GM18867 (cell line): ENCODE data around the gene FOXL3.
"Not testable (repeated sequence)": the region's sequence is repeated elsewhere in the genome, so short reads cannot be mapped to it uniquely, and the experiment has no call there.

ENCODE experiments used
- ATAC-seq: cut with Tn5 transposase; IDR thresholded peaks from one replicate; pipeline ENCODE4 v1.9.1; 2021; ENCODE audit warnings: mild to moderate bottlenecking, moderate library complexity; ENCODE audit not compliant: unreplicated experiment

FOXL3 gene

DNA sequence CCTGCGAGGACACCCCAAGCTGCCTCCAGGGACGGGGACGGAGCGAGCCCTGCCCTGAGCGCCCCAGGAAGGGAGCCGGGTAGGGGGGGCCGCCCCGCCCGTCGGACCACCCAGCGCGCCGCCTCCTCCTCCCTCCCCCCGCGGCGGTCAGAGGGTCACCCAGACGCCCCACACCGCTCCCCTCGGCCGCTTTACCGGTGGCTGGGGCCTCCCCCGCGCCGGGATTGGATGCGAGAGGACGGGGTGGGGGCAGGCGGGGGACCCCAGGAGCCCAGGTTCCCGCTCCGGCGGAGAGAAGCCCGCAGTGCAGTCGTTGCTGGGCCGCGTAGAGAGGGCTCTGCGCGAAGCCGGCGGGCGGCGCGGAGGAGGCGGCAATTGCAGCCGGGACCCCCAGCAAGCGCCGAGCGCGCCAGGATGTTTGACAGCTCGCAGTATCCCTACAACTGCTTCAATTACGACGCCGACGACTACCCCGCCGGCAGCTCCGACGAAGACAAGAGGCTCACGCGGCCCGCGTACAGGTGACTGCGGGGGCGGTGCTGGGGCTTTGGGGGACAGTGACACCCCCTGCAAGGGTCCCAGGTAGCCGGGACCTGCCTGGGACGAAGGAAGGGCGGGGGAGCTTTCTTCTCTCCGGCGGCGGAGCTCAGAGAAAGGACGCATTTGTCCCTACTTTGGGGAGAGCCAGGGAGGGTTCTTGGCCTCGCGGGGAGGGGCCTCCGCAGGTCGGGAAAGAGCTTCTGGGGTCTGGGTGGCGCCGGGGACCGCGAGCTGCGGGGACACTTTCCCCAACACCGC is at the start of gene FOXL3:
TSS of gene FOXL3 (plus strand) at position 415 of the 798 bp plus-strand sequence. CDS start at position 415, 0 bp downstream.
- no peak for ATAC-seq

DNA sequence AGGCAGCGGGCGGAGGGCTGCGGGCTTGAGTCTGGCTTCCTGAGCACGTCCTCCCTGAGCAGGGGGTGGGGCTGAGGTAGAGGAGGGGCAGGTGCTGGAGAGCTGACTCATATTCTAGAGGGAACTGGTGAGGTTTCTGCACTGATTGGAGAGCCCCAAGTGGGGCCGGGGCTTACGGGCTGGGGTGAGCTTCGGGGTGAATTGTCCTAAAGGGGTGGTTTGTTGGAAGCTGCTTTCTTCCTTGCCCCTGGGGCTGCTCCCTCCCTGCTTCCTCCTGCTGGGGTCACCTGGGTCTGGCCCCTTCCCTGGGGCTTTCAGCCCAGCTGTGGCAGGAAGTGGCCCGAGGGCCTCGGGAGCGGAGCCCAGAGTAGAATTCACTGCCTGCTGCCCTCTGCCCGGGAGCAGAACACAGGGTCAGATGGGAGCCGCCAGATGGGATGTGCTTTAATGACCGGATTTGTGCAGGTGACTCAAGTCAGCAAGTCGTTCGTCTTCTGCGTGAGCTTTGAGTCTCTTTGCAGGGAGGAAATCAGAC is 49.0 kb upstream of the FOXL3 start:
- ATAC-seq: no peak

DNA sequence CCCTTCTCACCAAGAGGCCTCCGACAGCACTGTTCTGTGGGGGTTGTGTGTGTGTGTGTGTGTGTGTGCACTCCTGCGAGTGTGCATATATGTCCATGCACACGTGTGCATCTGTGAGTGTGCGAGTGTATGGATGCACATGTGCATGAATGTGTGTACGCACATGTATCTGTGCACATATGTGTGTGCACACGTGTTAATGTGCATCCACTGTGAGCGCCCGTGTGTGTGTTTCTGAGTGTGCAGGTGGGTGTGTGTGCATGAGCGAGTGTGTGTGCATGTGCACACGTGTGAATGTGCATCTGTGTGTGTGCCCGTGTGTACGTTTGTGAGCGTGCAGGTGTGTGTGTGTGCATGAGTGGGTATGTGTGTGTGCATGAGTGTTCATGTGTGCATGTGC is 48.5 kb upstream of the FOXL3 start:
- no peak for ATAC-seq

DNA sequence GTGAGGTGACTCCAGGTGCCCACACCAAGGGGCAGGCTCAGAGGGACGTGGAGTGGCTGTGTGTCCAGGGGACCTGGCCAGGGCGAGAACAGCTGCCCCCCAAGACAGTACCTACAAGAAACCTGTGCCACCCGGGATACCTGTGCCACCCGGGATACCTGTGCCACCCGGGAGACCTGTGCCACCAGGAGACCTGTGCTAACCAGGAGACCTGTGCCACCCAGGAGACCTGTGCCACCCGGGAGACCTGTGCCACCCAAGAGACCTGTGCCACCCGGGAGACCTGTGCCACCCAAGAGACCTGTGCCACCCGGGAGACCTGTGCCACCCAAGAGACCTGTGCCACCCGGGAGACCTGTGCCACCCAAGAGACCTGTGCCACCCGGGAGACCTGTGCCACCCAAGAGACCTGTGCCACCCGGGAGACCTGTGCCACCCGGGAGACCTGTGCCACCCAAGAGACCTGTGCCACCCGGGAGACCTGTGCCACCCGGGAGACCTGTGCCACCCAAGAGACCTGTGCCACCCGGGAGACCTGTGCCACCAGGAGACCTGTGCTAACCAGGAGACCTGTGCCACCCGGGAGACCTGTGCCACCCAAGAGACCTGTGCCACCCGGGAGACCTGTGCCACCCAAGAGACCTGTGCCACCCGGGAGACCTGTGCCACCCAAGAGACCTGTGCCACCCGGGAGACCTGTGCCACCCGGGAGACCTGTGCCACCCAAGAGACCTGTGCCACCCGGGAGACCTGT is 47.0 kb upstream of the FOXL3 start:
- not testable (repeated sequence) for ATAC-seq

DNA sequence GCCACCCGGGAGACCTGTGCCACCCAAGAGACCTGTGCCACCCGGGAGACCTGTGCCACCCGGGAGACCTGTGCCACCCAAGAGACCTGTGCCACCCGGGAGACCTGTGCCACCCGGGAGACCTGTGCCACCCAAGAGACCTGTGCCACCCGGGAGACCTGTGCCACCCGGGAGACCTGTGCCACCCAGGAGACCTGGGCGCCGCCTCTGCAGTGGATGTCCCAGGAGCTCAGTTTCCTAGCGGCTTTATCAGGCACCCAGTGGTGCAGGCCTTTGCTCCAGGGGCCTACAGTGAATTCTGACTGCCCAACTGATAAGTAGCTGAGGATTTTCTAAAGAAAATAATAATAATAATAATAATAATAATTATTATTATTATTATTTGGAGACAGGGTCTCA is 46.4 kb upstream of the FOXL3 start:
- ATAC-seq: not testable (repeated sequence)

DNA sequence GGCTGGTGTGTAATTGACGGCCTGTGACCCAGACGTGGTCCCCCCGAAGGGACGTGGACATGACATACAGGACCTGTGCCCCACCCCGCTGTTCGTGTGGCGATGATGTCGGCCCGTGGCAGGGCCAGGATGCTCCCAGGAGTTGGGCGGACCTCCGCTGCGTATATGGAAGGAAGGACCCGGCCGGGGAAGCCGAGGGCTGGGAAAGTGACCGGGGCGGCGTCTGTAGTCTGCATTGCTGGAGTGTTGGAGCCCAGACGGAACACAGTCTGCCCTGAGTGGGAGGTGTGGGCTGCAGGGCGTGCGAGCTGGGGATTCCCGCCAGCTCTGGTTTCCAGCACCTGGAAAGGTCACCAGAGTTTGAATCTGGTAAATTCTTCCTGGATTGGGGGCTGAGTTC is 45.0 kb upstream of the FOXL3 start:
- ATAC-seq: no peak

DNA sequence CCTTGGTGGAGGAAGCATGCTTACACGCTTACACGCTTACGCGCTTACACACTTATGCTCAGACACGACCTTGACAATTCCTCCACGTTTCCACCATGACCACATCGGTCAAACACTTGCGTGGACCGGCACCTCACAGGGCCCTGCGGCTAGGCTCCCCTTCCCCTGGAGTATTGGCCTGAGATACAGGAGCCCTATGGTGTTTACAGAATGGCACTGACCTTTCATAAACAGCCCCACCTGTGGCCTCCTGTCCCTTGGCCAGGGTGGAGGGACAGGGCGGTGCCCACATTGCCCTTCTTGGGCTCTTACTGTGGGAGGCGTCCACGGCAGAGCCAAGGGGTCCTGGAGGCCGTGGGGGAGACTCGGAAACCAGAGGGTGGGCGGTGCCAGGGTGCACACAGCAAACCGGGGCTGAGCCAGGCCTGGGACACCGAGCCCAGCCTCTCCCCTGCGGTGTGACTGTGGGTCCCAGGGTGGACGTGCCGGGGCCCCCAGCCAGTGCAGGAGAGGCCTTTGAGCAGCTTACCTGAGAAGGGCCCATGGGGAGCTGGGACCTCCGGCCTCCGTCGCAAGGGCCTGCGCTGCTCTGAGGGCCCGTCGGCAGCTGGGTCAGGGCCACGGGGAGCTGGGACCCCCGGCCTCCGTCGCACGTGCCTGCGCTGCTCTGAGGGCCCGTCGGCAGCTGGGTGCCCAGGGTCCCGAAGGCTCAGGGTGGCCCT is 44.2 kb upstream of the FOXL3 start:
- ATAC-seq: no peak

DNA sequence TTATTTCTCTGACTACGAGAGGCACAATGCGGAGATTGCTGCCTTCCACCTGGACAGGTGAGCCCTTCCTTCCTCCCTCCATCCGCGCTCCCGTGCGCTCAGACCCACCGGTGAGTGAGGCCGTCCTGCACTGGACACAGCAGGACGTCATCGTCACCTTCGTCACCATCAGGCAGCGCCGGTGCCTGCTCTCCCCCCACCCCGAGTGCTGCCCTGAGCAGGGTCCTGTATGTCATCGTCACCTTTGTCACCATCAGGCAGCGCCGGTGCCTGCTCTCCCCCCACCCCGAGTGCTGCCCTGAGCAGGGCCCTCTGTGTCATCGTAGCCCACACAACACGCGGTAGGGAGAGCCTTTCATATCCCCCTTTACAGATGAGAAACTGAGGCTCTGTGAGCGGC is 43.5 kb upstream of the FOXL3 start:
- no peak for ATAC-seq

DNA sequence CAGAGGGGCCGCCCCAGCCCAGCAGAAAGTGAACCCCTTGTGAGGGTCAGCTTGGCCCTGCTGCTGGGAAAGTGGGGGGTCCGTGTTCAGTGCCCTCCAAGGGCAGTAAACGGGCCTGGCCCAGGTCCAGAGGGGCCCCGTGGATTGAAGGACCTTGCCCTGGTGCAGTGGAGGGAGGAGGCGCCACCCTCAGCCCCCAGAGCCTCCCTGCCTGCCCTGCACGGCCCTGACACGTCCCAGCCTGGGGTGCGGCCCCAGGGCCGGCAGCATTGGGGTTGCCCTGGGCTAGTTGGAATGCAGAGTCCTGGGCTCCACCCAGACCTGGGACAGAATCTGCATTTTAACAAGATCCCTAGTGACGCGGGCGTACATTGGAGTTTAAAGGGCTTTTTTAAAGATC is 42.8 kb upstream of the FOXL3 start:
- ATAC-seq: no peak

DNA sequence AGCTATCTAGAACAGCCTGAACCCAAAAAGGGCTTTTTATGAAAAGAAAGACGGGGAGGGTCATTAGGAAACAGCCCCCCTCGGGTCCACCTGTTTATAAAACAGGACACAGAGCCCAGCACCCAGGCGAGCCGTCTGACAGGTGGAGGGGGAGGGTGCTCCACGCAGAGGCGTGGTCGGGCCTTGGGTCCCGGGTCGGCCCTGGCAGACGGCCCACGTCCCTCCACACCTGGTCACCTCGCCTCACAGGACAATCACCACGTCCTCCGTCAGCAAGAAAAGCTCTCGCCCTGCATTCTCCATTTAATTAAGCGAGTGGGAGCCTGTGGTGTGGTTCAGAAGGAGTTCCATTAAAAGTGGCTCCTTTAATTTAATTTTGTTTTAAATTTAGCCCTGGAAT is 42.3 kb upstream of the FOXL3 start:
- no peak for ATAC-seq

DNA sequence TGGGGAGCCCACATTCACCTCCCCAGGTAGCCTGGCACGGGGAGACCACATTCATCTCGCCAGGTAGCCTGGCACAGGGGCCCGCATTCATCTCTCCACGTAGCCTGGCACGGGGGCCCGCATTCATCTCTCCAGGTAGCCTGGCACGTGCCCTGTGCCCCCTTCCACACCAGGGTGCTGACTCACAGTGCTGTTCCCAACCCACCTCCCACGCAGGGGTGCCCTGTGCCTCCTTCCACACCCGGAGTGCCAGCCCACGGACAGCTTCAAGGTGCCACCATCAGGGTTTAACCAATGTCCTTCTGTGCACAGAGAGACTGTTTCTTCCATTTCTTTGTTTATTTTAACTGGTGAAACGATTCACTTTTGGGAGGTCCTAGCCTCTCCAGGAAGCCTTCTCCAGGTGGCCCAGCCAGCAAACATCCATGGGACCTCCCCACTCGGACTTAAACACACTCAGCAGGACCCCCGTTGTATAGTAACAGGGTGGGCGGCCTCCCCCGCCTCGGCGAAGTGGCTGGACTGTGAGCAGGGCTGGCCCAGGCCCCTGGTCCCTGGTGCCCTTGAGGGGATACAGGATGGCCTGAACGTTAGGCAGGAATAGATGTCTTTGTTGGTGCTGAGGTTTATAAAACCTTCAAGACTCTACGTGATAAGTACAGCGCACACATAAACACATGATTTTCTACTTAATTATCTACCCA is 41.1 kb upstream of the FOXL3 start:
- ATAC-seq: no peak

DNA sequence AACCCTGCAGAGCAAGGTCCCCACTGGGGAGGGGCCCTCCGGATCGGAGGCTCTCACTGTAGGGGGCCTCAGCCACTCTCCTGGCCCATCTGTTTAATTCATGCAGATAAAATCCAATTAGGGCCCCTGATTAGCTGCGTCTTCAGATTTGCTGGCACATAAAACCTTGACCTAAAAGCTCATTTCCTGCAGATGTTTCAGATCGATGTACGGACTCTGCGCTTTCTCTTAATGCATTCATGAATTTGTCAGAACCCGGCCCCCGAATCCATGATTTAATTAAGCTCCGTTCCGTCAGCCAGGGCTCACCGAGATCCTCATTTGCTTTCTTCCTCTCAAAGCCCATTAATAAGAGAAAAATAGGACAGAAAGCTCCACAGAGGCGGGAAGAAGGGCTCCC is 40.0 kb upstream of the FOXL3 start:
- no peak for ATAC-seq

DNA sequence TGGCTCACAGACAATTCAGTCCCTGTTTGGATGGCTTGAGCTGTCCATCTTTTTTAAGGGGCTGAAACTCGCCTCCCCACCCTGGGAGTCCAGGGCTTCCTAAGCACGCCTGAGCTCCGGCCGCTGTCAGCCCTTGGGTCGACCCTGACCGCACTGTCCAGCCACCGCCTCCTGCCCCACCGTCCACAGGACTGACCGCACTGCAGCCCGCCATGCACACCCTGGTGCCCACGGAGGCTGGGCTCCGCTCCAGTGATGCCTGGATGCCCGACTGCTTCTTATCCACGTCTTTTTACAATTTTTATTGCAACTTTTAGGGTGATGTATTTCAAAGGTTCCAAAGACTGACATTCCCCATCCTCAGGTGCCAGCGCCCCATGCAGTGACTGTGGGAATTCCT is 39.4 kb upstream of the FOXL3 start:
- no peak for ATAC-seq

DNA sequence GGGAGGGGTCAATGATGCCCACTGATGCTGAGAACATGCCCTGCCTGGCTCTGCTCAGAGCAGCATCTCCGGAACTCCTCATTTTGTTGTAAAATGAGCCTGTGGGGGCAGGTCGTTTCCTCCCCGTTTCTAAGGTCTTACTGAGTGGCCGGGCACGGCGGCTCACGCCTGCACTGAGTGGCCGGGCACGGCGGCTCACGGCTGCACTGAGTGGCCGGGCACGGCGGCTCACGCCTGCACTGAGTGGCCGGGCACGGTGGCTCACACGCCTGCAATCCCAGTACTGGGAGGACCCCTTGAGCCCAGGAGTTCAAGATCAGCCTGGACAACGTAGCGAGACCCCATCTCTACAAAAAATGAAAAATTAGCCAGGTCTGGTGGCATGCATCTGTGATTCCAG is 39.0 kb upstream of the FOXL3 start:
- ATAC-seq: no peak

DNA sequence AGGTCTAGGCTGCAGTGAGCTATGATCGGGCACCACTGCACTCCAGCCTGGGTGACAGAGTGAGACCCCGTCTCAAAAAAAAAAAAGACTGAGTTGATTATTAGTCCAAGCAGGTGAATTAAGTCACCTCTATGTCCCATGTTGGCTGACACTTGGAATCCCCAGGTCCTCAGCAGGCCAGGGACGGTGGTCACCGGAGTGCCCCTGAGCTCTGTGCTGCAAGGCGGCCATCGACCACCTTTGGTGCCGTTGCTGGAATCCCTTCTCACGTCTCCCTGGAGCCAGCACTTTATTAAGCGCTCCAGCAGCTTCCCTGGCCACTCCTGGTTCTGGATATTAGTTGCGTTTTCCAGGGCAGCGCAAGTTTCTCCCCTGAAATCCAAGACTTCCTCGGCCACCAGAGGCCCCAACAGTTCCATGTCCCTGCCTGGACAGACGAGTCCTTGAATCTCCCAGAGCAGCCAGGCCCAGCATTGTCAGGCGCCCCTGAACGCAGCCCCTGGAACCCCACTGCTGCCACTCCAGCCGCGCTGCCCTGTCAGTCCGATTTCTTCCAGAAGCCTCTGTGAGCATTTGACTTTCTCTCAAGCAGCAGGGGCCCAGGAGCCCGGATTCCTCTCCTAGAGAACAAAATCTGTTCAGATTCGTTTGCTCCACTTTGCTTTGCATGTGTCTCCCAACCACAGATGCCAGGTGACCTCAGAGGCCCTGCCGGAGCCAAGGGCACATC is 38.4 kb upstream of the FOXL3 start:
- ATAC-seq: no peak

DNA sequence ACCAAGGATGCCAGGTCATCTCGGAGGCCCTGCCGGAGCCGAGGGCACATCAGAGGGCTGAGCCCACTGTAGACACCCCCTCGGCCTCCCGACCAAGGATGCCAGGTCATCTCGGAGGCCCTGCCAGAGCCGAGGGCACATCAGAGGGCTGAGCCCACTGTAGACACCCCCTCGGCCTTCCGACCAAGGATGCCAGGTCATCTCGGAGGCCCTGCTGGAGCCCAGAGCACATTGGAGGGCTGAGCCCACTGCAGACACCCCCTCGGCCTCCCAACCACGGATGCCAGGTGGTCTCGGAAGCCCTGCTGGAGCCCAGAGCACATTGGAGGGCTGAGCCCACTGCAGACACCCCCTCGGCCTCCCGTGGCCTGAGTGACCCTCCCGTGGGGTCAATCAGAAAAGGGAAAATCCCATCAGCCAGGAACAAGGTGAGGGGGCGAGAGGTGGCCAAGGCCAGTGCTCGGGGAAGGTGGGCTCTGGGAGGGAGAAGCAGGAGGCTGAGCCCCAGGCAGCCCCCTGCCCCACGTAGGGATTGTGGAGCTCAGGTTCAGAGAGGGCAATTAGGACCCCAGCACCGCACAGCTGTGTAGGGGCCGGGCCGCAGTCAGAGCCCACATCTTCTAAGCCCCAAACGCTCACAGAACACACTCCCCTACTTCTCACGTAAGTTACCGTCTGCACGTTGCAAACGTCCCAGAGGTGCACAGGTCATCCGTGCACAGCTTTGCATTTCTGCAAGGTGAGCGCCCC is 37.6 kb upstream of the FOXL3 start:
- ATAC-seq: no peak

DNA sequence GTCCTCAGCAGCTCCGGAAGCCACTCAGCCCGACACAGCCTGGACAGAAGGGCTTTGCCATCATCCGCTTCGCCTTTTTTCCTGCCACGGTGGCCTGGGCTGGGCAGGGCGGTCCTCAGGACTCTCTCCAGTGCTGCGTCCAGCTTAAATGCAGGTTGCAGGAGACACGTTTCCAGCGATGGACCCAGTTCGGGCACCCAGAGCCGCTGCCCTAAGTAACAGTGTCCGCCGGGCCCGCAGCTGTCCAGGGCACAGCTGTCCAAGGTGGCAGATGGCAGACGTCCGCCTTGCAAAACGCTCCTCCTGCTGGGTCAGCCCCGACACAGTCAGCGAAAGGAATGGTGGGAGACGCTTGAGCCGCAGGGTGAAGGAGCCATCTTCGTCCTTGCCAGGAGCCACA is 37.0 kb upstream of the FOXL3 start:
- ATAC-seq: no peak

DNA sequence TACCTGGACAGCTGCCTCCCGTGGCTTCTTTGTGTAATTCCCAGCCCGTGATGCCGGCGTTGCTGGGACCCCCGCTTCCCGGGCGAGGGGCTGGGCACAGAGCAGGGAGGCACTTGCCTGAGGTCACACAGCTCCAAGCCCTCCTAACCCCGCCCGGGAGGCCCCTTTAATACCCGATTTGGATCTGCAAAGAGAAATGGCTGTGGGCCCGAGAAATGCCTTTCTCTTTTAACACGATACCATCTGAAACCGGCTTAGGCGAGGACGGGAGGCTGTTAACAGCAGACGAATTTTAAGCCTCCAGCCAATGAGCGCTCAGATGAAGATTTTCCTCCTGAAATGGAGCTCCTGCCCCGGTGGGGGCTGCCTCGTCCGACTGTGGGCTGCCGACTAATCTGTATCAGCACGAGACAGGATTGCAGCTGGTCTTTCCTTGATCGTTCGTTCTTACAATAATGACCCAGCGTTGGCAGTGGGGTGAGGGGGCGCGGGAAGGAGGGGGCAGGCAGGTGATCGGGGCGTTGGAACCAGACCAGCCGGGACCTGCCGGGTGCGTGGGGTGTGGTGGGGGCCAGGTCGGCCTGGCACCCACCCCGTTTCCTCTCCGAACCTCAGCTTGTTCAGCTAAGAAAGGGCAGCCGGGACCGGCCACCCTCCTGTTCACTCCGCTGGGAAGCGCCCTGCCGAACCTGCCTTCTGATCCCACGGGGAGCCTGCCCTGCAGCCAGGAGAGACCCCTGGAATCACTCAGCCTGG is 36.2 kb upstream of the FOXL3 start:
- no peak for ATAC-seq
